Central memory CD8-positive, alpha-beta T cell (primary cell): ENCODE results near the gene TANGO2.

ENCODE experiments used
- ATAC-seq: fragments of 150-1000 bp; cut with Tn5 transposase; replicated peaks from 2 replicates; pipeline ENCODE4 v1.10.0; 2022; ENCODE audit warnings: mild to moderate bottlenecking, moderate FRiP score, moderate number of reproducible peaks; ENCODE audit not compliant: poor library complexity, severe bottlenecking; ENCODE audit errors: extremely low read depth
- DNase-seq, 2 donors: peaks; one replicate each; pipeline ENCODE4 v3.0.0; 2021; ENCODE audit warnings: low spot score in 2 of 2
- H3K27ac Mint-ChIP-seq: one replicate; pipeline ENCODE4 v1.8.0; 2022; ENCODE audit warnings: low read depth, mild to moderate bottlenecking, moderate library complexity, mixed read lengths
- H3K27me3 Mint-ChIP-seq: one replicate; pipeline ENCODE4 v1.8.0; 2022; ENCODE audit warnings: mixed read lengths
- H3K36me3 Mint-ChIP-seq: one replicate; pipeline ENCODE4 v1.8.0; 2022; ENCODE audit warnings: mild to moderate bottlenecking, moderate library complexity, mixed read lengths; ENCODE audit not compliant: insufficient read depth
- H3K4me1 Mint-ChIP-seq: one replicate; pipeline ENCODE4 v1.8.0; 2022; ENCODE audit warnings: mixed read lengths
- H3K4me3 Mint-ChIP-seq: one replicate; pipeline ENCODE4 v1.8.0; 2022; ENCODE audit warnings: mild to moderate bottlenecking, moderate library complexity, mixed read lengths
- H3K9me3 Mint-ChIP-seq: one replicate; pipeline ENCODE4 v1.8.0; 2022; ENCODE audit warnings: mixed read lengths

Gene TANGO2

DNA sequence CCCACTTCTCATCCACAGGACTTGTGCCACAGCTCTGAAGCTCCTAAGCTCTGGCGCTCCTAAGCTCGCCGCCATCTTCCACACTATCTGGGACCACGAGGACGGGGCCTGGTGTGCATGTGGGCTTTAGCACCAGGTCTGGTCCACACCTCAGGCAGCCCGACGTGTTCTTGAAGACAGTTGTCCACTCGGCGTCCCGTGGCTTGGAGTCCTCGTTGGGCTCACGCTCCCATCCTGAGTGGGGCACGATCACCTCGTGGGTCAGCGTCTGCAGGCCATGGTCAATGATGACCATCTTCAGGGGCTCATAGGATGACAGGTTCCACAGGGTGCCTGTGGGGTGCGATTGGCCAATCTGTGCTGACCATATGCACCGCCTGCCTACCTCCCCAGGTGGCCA is 42.2 kb upstream of the TANGO2 start:
- Mint-ChIP-seq H3K27ac (no peak overlapping the region), H3K4me1 (peaks cover 9% of the 10 kb centered on the region), H3K9me3 (no peaks in the 10 kb centered on the region), H3K27me3 (no peaks in the 10 kb centered on the region), H3K4me3 (no peak overlapping the region), H3K36me3 (peaks cover 4% of the 10 kb centered on the region)
- ATAC-seq, result no peak
- DNase-seq, result no peak

DNA sequence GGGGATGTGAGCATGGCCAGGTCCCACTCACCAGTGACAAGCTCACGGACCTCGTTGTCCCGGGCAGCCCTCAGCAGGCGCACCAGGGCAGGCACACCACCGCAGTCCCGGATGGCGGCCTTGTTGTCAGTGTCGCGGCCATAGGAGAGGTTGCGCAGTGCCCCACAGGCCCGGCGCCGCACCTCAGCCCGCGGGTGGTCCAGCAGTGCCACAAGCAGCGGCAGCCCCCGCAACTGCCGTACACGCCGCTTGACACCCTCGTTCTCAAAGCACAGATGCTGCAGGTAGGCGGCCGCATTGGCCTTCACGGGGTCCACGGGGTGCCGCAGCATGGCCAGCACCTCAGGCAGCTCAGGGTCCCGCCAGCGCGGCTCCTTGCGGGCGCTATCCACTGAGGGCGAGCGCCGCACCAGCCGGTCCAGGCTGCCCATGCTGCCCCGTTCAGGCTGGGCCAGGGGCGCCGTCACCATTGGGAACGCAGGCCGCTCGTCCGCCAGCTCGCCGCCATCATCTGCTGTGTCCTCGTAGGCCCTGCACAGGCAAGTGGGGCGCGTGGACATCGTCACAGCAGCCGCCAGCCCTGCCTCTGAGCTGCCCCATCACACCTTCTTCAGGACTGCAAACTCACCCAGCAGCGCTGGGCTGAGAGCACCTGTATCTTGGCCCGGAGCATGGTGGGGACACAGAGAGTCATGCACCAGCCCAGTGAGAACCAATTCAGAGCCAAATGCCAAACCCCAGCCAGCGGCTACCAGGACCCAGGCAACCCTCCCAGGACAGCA is 41.0 kb upstream of the TANGO2 start:
- Mint-ChIP-seq H3K27me3 (no peaks in the 10 kb centered on the region), H3K4me3 (no peak overlapping the region), H3K9me3 (no peaks in the 10 kb centered on the region), H3K4me1 (peaks cover 6% of the 10 kb centered on the region), H3K27ac (no peak overlapping the region), H3K36me3 (peaks cover 2% of the 10 kb centered on the region)
- ATAC-seq, result no peak
- no peak for DNase-seq

DNA sequence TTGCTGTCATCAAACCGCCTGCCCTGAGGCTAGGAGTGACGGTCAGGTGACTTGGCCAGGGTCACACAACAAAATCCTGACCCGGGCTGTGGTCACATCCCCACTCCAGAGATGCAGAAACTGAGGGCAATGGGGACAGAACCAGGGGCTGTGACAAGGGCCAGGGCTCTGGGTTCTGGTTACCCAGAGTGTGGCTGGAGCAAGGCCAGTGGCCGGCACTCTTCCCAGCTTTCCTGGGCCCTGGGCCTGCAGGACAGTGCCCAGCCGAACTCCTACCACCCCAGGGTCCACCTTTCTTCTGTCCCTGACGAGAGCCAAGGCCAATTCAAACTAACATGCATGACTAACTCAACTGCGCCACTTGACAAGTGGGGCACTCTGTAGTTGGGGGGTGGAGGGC is 40.1 kb upstream of the TANGO2 start:
- Mint-ChIP-seq H3K27ac (no peak overlapping the region), H3K4me1 (no peaks in the 10 kb centered on the region), H3K9me3 (no peaks in the 10 kb centered on the region), H3K27me3 (no peaks in the 10 kb centered on the region), H3K36me3 (no peaks in the 10 kb centered on the region), H3K4me3 (no peak overlapping the region)
- DNase-seq (no peak), ATAC-seq (no peak)

DNA sequence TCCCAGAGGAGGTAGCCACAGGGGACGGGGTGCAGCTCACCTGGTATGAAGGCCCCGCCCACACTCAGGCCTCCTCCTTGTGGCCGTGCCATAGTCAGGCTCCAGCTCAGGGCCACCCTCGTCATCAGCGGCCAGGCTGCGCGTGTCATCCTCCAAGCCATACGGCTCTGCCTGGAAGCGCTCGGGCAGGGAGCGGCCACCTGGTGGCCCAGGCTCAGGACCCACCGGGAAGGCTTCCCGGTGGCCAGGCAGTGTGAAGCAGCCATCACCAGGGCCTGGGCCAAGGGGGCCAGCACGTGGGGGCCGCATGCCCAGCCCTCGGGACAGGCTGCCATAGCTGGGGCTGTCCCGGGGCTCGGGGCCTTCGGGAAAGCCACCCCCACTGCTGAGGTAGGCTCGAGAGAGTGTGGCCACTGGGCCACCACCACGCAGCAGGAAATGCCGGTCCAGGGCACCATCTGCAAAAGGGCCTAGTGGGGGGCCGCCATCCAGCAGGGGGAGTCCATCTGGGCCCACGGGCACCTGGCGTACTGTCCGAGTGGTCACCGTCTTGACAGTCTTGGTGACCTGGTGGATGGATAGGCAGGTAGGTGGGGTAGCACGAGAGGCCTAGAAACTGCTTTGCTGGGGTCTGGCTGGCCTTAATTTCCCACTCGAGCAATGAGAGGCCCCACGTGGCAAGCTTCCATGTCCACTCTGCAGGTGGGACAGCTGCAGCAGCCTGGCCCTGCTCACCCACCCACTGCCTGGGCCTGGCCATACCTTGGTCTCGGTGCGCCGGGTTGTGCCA is 39.5 kb upstream of the TANGO2 start:
- Mint-ChIP-seq H3K4me3 (no peak overlapping the region), H3K27me3 (no peaks in the 10 kb centered on the region), H3K27ac (no peak overlapping the region), H3K9me3 (no peaks in the 10 kb centered on the region), H3K36me3 (no peaks in the 10 kb centered on the region), H3K4me1 (no peaks in the 10 kb centered on the region)
- DNase-seq (no peak), ATAC-seq (no peak)

DNA sequence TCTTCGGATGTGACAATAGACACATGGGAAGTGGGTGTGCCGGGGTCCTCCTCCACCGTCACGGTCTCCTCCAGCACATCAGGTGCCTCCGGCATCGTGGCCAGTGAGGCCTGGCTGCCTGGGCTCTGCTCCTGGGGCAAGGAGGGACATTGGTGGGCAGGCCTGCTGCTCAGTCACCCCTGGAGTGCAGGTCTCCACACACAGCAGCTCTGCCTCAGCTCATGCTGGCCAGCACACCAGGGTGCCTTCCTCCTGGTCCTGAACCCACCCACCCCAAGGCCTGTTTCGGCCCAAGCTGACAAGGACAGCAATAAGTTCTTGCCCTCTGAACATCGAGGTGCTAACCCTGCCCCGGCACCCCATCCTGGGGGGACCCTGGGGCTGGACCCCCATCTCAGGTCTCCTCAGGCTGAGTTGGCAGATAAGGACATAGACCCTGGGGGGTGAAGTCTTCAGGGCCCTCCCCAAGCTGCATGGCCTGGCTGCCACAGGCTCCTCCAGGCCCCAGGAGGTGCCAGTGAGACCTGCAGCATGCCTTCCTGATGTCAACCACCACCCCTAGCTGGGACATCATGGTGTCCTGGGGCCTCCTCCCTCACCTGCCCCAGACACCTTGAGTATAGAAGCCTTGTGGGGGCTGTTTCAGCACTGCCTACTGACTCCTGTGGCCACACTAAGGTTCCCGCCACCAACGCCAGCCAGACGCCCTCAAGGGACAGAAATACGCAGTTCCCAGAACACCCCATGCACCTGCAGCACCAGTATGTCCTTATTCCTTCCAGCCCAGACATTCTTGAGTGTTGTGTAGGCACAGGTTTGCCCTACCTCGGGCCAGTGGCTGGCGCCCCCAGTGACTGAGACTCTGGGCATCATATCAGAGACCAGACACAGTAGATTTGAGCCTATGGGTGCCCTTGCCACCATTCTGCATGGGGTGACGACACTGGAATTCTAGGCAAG is 38.7 kb upstream of the TANGO2 start:
- no peak for ATAC-seq

DNA sequence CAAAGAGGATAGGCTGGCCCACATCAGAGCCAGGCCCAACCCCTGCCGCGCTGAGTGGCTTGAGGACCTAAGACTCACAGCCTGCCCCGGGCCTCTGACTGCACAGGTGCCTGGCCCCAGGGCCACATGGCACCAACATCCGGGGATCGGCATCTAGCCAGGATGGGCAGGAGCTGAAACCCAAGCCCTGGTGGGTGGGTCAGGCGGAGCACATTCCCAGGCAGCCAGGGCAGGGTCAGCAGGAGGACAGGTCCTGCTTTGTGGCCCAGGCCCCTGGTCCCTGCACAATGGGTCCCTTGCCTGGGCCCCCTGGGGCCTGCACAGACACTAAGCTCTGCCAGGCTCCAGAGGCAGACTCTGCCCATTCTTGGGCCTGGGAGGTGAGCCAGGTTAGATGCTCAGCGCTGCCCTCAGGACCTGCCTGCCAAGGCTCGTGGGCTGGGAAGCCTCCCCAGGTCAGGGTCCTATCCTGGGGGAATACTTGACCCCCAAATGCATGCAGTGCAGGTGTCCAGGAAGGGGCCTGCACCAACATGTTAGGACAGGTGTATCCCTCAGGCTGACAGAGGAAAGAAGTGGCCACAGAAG is 37.8 kb upstream of the TANGO2 start:
- no peak for DNase-seq
- H3K27ac Mint-ChIP-seq, result no peak overlapping the region
- no peaks in the 10 kb centered on the region for H3K27me3 Mint-ChIP-seq
- H3K4me3 Mint-ChIP-seq, result no peak overlapping the region
- ATAC-seq, result no peak
- H3K36me3 Mint-ChIP-seq, result no peaks in the 10 kb centered on the region
- no peaks in the 10 kb centered on the region for H3K9me3 Mint-ChIP-seq
- H3K4me1 Mint-ChIP-seq, result no peaks in the 10 kb centered on the region

More for the DNA sequence above, 38.7 kb upstream of the TANGO2 start:
- Mint-ChIP-seq H3K9me3 (no peaks in the 10 kb centered on the region), H3K27ac (no peak overlapping the region), H3K27me3 (no peaks in the 10 kb centered on the region), H3K4me1 (no peaks in the 10 kb centered on the region), H3K4me3 (no peak overlapping the region), H3K36me3 (no peaks in the 10 kb centered on the region)
- no peak for DNase-seq

DNA sequence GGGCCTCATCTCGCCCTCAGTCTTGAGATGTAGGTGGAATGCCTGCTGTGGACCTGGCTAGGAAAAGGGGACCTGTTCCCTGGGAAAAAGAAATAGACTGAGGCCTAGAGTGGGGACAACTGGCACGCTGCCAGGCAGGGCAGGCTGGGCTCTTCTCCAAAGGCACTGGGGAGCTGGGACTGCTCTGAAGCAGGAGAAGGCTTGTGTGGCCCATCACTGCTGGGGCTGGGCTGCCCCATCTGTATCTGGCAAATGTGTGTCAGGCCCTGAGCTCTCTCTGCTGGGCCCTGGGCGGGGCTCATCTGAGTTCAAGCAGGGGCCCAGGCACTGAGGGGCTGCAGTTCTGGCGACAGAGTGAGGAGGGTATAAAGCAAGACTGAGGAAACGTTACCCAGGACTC is 37.2 kb upstream of the TANGO2 start:
- Mint-ChIP-seq H3K9me3 (no peaks in the 10 kb centered on the region), H3K27me3 (no peaks in the 10 kb centered on the region), H3K27ac (no peak overlapping the region), H3K4me1 (no peaks in the 10 kb centered on the region), H3K36me3 (no peaks in the 10 kb centered on the region), H3K4me3 (no peak overlapping the region)
- ATAC-seq (no peak), DNase-seq (no peak)

DNA sequence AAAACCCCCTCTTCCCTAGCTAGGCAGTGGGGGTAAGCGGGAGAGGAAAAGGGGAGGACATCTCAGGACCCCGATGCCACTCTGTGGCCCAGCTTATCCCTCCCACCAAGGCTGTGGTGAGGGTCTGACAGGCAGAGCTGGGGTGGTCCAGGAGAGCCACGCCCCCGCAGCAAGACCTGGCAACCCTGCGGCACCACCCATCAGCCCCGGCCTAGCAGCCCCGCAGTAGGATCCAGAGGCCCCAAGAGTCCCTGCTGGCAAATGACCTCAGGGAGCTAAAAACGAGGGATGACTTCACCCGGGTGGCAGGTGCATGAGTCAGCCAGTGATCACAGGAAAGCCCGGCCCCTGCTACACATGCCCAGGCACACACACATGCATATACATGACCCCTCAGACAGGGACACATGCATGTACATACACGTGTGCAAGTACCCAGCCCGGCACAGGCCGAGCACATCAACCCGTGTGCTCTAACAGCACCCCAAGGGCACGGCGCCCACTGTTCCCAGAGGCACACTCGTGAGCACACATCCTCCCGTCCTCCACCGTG is 36.6 kb upstream of the TANGO2 start:
- Mint-ChIP-seq H3K9me3 (no peaks in the 10 kb centered on the region), H3K36me3 (no peaks in the 10 kb centered on the region), H3K27ac (no peak overlapping the region), H3K4me3 (no peak overlapping the region), H3K4me1 (no peaks in the 10 kb centered on the region), H3K27me3 (no peaks in the 10 kb centered on the region)
- ATAC-seq (no peak), DNase-seq (no peak)

DNA sequence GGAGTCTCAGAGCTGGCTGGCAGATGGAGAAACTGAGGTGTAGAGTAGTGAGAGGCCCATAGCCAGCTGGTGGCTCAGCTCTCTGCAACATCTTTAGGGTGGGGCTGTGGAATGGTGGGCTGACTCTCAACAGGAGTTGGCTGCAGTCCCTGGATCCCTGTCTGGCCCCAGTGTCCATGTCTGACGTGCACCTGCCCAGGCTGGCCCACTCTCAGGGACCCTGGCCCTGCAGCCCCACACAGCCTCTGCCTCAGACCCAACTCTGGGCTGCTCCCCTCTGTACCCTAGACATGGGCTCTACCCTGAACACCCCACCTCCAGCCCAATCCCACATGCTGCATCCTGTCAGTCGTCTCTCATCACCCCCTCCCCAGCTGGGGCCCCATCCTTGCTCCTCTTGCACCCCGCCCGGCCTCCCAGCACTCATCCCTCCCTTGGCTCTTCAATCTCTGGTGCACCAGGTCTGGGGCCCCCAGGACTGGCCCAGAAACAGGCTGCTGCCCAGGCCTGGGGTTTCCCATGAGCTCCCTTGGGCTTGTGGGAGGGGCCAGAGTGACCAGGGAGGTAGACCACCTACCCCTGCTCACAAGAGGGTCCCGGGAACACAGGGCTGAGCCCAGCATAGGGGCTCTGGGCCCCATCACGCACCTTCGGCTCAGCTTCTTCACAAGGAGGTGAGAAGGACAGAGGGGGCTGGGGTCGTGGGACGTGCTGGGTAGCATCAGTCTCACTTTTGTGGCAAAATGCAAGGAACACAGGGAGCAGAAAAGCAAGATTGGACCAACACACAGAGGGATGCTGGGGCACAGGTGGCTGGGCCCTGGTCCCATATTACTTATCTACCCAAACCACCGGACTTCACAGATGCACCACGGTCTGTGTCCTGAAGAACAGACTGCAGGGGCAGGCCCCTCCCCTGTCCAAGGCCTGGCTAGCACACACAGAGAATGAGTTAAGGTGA is 35.8 kb upstream of the TANGO2 start:
- no peak for ATAC-seq
- no peak overlapping the region for H3K4me3 Mint-ChIP-seq

DNA sequence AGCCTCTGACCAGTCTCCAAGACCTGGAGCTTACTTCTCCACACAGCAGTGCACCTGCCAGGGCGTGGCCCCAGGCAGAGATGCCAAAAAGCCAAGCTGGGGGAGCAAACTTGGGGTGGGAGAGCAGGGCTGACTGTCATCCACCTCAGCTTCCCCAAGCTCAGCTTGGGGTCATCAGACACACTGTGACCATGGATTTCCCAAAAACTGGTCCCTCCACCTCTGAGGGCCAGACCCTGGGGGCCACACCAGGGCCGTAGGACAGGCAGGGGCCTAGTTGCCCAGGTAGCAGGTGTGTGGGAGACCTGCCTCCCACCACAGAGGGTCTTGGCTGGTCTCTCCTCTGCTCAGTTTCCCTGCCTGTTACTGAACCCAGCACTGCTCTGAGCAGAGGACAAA is 34.9 kb upstream of the TANGO2 start:
- Mint-ChIP-seq H3K36me3 (no peaks in the 10 kb centered on the region), H3K4me1 (no peaks in the 10 kb centered on the region), H3K27ac (no peak overlapping the region), H3K27me3 (no peaks in the 10 kb centered on the region), H3K9me3 (no peaks in the 10 kb centered on the region), H3K4me3 (peak overlapping the region; percentile 20)
- ATAC-seq (no peak), DNase-seq (no peak)

More for the DNA sequence above, 35.8 kb upstream of the TANGO2 start:
- no peaks in the 10 kb centered on the region for H3K4me1 Mint-ChIP-seq
- H3K9me3 Mint-ChIP-seq, result no peaks in the 10 kb centered on the region
- no peak overlapping the region for H3K27ac Mint-ChIP-seq
- H3K36me3 Mint-ChIP-seq, result no peaks in the 10 kb centered on the region
- DNase-seq, result no peak
- no peaks in the 10 kb centered on the region for H3K27me3 Mint-ChIP-seq
